Stimulated activated CD8-positive, alpha-beta memory T cell treated with anti-CD3 and anti-CD28 coated beads, Interleukin-4, amount 100 ng/mL, for 48 hours (primary cell): Measurements from ENCODE around the gene AACS.
"Not testable (repeated sequence)": the region's sequence is repeated elsewhere in the genome, so short reads cannot be mapped to it uniquely, and the experiment has no call there.

Source experiments
- DNase-seq: peaks from one replicate; pipeline ENCODE4 v3.0.0-alpha.2; 2020

Gene AACS

GRCh38 chr12:125057708-125058107 is 7.5 kb upstream of the AACS start:
- DNase-seq, result no peak

- no peak for DNase-seq
Measured at GRCh38 chr12:125061229-125061628, 4.0 kb upstream of the AACS start.

- DNase-seq, result not testable (repeated sequence)
Measured at GRCh38 chr12:125063522-125063921, 1.7 kb upstream of the AACS start.

GRCh38 chr12:125064492-125064891 is 743 bp upstream of the AACS start:
- no peak for DNase-seq

GRCh38 chr12:125065919-125066570 is 810 bp downstream of the AACS start:
- no peak for DNase-seq

GRCh38 chr12:125068391-125068790 is 3.2 kb downstream of the AACS start:
- DNase-seq, result no peak

- no peak for DNase-seq
Measured at GRCh38 chr12:125069616-125070015, 4.4 kb downstream of the AACS start.

GRCh38 chr12:125070112-125070511 is 4.9 kb downstream of the AACS start:
- no peak for DNase-seq

- DNase-seq, result no peak
Measured at GRCh38 chr12:125070661-125071390, 5.6 kb downstream of the AACS start.

- no peak for DNase-seq
Measured at GRCh38 chr12:125071456-125071855, 6.2 kb downstream of the AACS start.

GRCh38 chr12:125072496-125072895 is 7.3 kb downstream of the AACS start:
- no peak for DNase-seq

- not testable (repeated sequence) for DNase-seq
Measured at GRCh38 chr12:125074294-125074693, 9.1 kb downstream of the AACS start.

- DNase-seq, result no peak
Measured at GRCh38 chr12:125076103-125076502, 10.9 kb downstream of the AACS start.

GRCh38 chr12:125079084-125079483 is 13.8 kb downstream of the AACS start:
- no peak for DNase-seq

GRCh38 chr12:125079648-125080645 is 14.7 kb downstream of the AACS start:
- no peak for DNase-seq

GRCh38 chr12:125081427-125081826 is 16.2 kb downstream of the AACS start:
- DNase-seq, result no peak

- DNase-seq, result no peak
Measured at GRCh38 chr12:125083072-125083471, 17.8 kb downstream of the AACS start.

- DNase-seq, result not testable (repeated sequence)
Measured at GRCh38 chr12:125088199-125088598, 23.0 kb downstream of the AACS start.

GRCh38 chr12:125089083-125089482 is 23.8 kb downstream of the AACS start:
- DNase-seq, result no peak

GRCh38 chr12:125089626-125090025 is 24.4 kb downstream of the AACS start:
- no peak for DNase-seq

GRCh38 chr12:125090437-125090836 is 25.2 kb downstream of the AACS start:
- DNase-seq, result no peak

GRCh38 chr12:125091401-125091800 is 26.2 kb downstream of the AACS start:
- DNase-seq, result no peak

- DNase-seq, result no peak
Measured at GRCh38 chr12:125092108-125092871, 27.1 kb downstream of the AACS start.
